HG03378 (cell line): Measurements from ENCODE around the gene SLC16A8.
"Not testable (repeated sequence)": the region's sequence is repeated elsewhere in the genome, so short reads cannot be mapped to it uniquely, and the experiment has no call there.

Experiments used
- ATAC-seq: cut with Tn5 transposase; IDR thresholded peaks from one replicate; pipeline ENCODE4 v1.9.1; 2021; ENCODE audit warnings: mild to moderate bottlenecking, moderate library complexity; ENCODE audit not compliant: unreplicated experiment

The SLC16A8 gene

GRCh38 chr22:38083931-38084631, at the start of gene SLC16A8:
TSS of gene SLC16A8 (minus strand) at chr22:38084184. CDS start at chr22:38082873, 1,311 bp downstream.
- ATAC-seq = no peak

GRCh38 chr22:38133331-38133730, 49.3 kb upstream of the SLC16A8 start:
- no peak for ATAC-seq

- no peak for ATAC-seq
Observed at GRCh38 chr22:38132794-38133193, 48.8 kb upstream of the SLC16A8 start.

- no peak for ATAC-seq
Observed at GRCh38 chr22:38132136-38132535, 48.2 kb upstream of the SLC16A8 start.

- ATAC-seq = no peak
Observed at GRCh38 chr22:38131399-38131798, 47.4 kb upstream of the SLC16A8 start.

GRCh38 chr22:38129856-38130255, 45.9 kb upstream of the SLC16A8 start:
- no peak for ATAC-seq

GRCh38 chr22:38129021-38129420, 45.0 kb upstream of the SLC16A8 start:
- no peak for ATAC-seq

- no peak for ATAC-seq
Observed at GRCh38 chr22:38127869-38128268, 43.9 kb upstream of the SLC16A8 start.

GRCh38 chr22:38126928-38127668, 43.1 kb upstream of the SLC16A8 start:
- no peak for ATAC-seq

GRCh38 chr22:38125751-38126201, 41.8 kb upstream of the SLC16A8 start:
- ATAC-seq = no peak

GRCh38 chr22:38125038-38125610, 41.1 kb upstream of the SLC16A8 start:
- no peak for ATAC-seq

GRCh38 chr22:38124236-38124974, 40.4 kb upstream of the SLC16A8 start:
- ATAC-seq = no peak

GRCh38 chr22:38122616-38123015, 38.6 kb upstream of the SLC16A8 start:
- no peak for ATAC-seq

GRCh38 chr22:38120359-38121110, 36.6 kb upstream of the SLC16A8 start:
- ATAC-seq = no peak

- not testable (repeated sequence) for ATAC-seq
Observed at GRCh38 chr22:38118747-38119146, 34.8 kb upstream of the SLC16A8 start.

- ATAC-seq = no peak
Observed at GRCh38 chr22:38118182-38118581, 34.2 kb upstream of the SLC16A8 start.

- ATAC-seq = not testable (repeated sequence)
Observed at GRCh38 chr22:38117556-38117955, 33.6 kb upstream of the SLC16A8 start.

- ATAC-seq = no peak
Observed at GRCh38 chr22:38115423-38116205, 31.6 kb upstream of the SLC16A8 start.

- ATAC-seq = no peak
Observed at GRCh38 chr22:38114484-38115398, 30.8 kb upstream of the SLC16A8 start.
